NCI-H2107 treated with DMSO at 0.1 percent for 48 hours (cell line): Measurements from ENCODE around the gene TES.
"Not testable (repeated sequence)": the region's sequence is repeated elsewhere in the genome, so short reads cannot be mapped to it uniquely, and the experiment has no call there.

ENCODE experiments used
- DNase-seq: peaks from one replicate; lab custom pipeline; 2025; ENCODE audit not compliant: unreplicated experiment; lab: John Stamatoyannopoulos, UW

Gene TES

DNA sequence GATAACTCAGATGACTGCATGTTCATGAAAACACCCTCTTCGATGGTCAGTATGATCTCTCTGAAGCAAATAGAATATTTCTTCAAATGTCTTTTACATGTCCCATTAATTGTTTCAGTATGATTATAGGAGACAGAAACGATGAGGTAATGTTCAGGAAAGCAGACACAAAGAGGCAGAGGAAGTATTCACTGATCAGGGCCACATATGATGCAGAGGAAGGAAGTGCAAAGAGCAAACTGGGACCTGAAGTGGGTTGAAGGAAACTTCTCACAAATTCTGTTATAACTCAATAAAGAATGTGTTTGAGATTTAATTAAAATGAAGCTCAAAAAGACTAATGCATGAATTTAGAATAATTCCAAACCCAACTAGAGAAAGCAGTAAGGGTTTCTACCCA, 70.5 kb downstream of the TES start:
- no peak for DNase-seq

DNA sequence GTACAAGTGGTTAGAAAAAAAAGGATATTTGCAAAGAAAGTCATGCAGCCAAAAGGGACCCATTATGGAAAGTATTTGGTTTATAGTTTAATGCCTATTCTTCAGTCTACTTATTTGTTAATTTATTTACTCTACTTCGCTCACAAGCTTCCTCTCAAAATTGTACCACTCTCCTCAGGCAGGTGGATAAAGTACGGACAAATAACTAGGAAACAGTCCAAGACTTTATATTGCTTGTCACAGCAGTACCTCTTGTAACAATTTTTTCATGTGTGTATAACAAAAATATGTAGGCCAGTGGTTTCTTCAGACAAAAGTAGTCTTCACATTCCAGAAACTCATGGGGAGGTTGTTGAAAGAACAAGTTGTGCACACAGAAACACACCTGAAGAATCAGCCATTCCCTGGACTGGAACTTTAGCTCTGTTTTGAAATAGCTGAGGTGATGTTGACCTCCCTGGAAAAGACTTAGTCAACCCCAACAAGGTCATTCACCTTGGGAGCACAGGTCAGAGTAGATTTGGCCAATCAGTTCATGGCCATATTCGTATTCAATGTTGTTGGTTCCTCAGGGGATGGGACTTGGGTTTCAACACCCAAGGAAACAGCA, 73.4 kb downstream of the TES start:
- DNase-seq = no peak

DNA sequence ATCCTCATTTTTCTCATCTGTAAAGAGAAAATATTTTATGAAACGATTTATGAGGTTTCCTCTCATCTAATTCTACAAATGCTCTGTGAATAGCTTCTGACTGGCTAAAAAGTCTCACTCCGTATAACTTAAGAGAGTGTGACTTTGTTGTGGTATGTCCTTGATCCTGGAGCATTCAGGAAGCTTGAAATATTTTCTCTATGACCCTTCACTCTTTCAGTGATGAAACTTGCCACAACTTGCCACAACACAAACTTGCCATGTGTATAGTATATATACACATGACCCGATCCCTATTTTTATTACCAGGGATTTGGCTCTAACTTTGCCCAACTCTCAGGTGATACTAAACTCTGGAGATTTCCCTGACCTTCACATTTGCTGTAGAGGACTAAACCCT, 74.1 kb downstream of the TES start:
- no peak for DNase-seq

DNA sequence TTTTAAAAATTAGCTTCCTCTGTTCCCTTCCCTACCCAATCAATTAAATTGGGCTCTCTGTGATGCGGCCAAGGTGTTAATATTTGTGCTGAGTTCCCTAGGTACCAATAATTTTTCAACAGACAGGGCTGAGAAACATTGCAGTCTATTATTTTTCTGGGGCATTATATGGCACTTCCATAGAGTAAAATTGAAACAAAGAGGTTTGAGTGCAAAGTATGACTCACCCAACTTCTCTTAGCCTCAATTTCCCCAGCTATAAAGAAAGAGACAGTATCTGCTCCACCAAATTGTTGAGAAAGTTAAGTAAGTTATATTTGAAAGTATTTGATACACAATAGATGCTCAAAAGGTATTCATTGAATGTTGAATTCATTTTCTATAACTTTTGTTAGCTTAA, 74.9 kb downstream of the TES start:
- DNase-seq = no peak

DNA sequence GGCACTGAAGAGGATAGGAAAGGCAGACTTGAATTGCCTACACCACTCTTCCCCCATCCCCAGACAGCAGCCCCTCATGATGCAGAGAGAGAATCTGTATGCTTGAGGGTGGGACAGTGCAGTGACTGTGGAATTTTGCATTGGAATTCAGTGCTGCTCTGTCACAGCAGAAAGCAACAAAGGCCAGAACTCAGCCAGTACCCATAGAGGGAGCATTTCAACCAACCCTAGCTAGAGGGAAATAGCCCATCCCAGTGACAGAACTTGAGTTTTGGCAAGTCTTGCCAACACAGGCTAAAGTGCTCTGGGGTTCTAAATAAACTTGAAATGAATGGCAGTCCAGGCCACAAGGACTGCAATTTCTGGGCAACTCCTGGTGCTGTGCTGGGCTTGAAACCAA, 80.4 kb downstream of the TES start:
- no peak for DNase-seq

DNA sequence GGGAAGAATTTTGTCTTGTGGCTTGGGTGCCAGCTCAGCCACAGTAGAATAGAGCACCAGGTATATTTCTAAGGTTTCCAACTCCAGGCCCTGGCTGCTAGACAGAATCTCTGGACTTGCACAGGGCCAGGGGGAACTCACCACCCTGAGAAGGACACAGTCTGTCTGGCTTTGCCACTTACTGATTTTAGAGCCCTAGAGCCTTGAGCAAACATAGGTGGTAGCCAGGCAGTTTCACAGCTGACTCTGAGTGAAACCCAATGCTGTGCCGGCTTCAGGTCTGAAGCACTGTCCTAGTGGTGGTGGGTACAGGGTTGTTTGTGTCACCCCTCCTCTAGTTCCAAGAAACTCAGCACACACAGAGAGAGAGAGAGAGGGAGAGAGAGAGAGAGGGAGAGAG, 81.6 kb downstream of the TES start:
- no peak for DNase-seq

DNA sequence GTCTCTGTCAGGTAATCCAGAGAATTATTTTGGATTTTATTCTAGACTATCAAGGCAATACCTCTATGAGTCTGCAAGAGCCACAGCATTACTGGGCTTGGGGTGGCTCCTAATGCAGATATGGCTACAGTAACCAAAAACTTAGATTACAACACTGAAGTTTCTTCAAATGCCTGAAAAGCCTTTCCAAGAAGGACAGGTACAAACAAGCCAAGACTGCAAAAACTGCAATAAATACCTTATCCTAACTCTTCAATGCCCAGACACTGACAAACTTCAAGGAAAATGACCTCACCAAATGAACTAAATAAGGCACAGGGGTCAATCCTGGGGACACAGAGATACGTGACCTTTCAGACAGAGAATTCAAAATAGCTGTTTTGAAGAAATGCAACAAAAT, 82.0 kb downstream of the TES start:
- no peak for DNase-seq

DNA sequence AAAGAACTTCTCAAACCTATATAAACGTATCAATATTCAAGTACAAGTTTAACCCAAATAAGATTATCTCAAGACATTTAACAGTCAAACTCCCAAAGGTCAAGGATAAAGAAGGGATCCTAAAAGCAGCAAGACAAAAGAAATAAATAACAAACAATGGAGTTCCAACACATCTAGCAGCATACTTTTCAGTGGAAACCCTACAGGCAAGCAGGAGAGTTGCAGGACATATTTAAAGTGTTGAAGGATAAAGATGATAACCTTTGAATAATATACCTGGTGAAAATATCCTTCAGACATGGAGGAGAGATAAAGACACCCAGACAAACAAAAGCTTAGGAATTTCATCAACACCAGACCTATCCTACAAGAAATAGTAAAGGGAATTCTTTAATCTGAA, 82.8 kb downstream of the TES start:
- no peak for DNase-seq

DNA sequence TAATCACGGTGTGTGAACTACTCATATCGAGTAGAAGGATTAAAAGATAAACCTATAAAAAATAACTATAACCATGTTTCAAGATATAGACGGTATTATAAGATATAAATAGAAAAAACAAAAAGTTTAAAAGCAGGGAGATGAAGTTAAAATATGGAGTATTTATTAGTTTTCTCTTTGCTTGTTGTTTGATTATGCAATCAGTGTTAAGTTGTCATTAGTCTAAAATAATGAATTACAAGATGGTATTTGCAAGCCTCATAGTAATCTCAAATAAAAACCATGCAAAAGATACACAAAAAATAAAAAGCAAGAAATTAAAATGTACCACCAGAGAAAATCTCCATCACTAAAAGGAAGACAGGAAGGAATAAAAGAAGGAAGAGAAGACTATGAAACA, 83.3 kb downstream of the TES start:
- no peak for DNase-seq

DNA sequence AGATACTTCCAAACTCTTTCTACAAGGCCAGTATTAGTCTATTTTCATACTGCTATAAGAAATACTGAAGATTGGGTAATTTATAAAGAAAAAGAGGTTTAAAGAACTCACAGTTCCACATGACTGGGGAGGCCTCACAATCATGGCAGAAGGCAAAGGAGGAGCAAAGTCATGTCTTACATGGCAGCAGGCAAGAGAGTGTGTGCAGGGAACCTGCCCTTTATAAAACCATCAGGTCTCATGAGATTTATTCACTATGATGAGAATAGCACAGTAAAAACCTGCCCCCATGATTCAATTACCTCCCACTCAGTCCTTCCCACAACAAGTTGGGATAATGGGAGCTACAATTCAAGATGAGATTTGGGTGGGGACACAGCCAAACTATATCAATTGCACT, 85.6 kb downstream of the TES start:
- DNase-seq = not testable (repeated sequence)

DNA sequence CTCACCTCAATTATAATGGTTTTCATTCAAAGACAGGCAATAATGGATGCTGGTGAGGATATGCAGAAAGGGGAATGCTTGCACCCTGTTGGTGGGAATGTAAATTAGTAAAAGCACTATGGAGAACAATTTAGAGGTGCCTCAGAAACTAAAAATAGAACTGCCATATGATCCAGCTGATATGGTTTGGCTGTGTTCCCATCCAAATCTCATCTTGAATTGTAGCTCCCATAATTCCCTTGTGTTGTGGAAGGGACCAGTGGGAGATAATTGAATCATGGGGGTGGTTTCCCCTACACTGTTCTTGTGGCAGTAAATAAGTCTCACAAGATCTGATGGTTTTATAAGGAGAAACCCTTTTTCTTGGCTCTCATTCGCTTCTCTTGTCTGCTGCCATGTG, 87.7 kb downstream of the TES start:
- DNase-seq = no peak

DNA sequence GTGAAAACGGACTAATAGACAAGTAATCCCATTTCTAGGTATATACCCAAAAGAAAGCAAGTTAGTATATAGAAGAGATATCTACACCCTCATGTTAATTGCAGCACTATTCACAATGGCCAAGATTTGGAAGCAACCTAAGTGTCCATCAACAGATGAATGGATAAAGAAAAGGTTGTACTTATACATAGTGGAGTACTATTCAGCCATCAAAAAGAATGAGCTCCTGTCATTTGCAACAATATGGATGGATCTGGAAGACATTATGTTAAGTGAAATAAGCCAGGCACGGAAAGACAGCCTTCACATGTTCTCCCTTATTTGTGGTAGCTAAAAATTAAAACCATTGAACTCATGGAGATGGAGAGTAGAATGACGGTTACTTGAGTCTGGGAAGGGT, 88.2 kb downstream of the TES start:
- DNase-seq = no peak

DNA sequence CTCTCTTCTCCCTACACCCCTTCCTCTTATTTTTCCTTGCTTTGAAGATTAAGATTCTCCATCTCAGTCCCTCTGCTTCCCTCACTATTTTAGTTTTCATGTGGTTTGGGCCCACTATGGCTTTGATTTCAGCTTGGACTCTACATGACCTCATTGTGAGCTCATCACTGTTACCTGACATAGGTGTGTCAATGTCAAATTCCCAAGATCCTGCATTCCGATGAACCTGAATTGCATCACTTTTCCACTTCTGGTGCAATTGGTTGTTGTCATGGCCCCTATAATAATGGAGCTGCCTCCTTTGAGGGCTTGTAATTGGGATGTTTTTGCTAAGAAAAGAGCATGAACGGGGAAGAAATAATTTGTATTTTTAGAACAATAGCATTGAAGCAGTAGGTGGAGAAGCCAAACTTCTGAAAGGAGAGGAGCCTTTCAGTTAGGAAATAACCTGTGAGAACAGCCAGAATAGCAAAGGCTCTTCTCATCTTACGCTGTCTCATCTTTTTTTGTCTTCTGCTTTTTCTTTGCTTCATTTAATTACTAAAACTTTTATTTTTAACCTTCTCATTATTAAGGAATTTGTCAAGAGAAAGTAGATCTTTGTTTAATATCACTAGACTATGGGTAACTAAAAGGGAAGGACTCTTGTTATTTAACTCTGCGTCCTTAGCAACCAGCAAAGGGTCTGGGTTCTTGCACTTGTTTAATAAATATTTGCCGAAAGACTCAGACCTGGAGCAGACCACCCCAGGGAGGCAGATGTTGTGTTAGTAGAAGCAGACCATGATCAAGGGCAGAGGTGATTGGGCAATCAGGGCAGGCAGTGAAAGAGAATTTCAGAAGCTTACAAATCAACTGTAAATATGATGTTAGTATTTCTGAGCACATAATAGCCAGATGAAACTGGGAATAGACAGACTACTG, 95.4 kb downstream of the TES start:
- DNase-seq = no peak

DNA sequence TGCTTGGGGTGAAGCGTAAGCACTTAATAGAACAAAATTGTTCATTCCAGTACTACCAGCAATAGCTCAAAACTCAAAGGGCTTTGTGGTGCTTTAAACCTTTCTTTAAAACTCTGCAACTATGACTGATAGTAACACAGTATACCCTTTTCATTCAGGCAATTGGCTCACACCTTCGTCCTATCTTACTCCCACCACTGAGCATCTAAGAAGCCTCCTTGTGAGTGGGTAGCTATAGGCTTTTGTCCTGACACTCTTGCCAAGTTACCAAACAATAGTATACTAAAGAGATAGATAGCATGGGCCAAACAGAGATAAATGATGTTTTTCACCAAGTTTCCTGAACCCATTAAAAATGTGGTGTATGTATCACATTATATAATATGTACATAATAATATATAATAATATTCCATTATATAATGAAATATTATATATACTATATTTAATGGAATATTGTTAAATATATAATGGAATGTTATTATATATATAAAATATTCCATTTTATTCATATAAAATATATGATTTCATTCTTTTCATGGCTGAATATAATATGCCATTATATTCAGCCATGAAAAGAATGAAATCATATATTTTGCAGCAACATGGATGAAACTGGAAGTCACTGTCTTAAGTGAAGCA, 96.2 kb downstream of the TES start:
- DNase-seq = no peak

DNA sequence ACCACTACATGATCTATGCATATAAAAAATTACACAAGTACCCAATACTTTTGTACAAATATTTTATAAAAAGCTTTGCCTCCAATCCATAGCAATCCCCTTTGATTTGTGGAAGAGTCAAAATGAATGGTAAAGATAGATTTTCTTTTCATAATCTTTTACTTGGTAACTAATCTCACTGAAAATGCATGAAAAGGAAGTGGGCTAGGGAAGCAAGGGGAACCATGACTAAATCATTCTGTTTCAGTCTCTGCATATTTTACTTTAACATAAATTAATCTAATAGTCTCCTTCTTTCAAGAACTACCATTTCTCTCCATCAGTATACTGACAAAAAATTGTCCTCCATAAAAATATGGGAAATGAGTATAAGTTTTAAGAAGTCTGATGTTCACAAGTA, 96.9 kb downstream of the TES start:
- DNase-seq = no peak
